Mesendoderm (in vitro differentiated cells): Measurements from ENCODE around the gene NHSL1.
A peak's percentile ranks its signal among the peaks of the same experiment; 100 is the strongest.

Source experiments
- DNase-seq: peaks from one replicate; pipeline ENCODE4 v3.0.0; 2013
- H2AK5ac ChIP-seq: 2 replicates; pipeline ENCODE4 v1.6.1; 2013; ENCODE audit warnings: low read length, inconsistent platforms
- H2BK120ac ChIP-seq: 2 replicates; pipeline ENCODE4 v1.6.1; 2013; ENCODE audit warnings: low read depth, mild to moderate bottlenecking, low read length, moderate library complexity, mixed read lengths
- H2BK15ac ChIP-seq: replicated peaks from 2 replicates; pipeline ENCODE4 v1.6.1; 2013; ENCODE audit warnings: low read depth, mild to moderate bottlenecking, moderate library complexity
- H2BK5ac ChIP-seq: 2 replicates; pipeline ENCODE4 v1.6.1; 2013; ENCODE audit warnings: low read length, inconsistent platforms
- H3K18ac ChIP-seq: 2 replicates; pipeline ENCODE4 v1.6.1; 2013; ENCODE audit warnings: mild to moderate bottlenecking, low read length, mixed read lengths
- H3K23ac ChIP-seq: one replicate; pipeline ENCODE4 v1.6.1; 2013; ENCODE audit warnings: low read length
- H3K27ac ChIP-seq: 2 replicates; pipeline ENCODE4 v1.5.1; 2013; ENCODE audit warnings: low read depth, mild to moderate bottlenecking, inconsistent platforms, low read length, moderate library complexity
- H3K27me3 ChIP-seq: 2 replicates; pipeline ENCODE4 v1.6.1; 2013; ENCODE audit warnings: low read length, control low read depth, mild to moderate bottlenecking, inconsistent platforms; ENCODE audit not compliant: insufficient read depth, poor library complexity
- H3K36me3 ChIP-seq: 2 replicates; pipeline ENCODE4 v1.6.1; 2013; ENCODE audit warnings: low read length, inconsistent platforms; ENCODE audit not compliant: control insufficient read depth, insufficient read depth
- H3K4ac ChIP-seq: one replicate; pipeline ENCODE4 v1.6.1; 2013; ENCODE audit warnings: low read depth, mild to moderate bottlenecking, low read length, moderate library complexity
- H3K4me1 ChIP-seq: 2 replicates; pipeline ENCODE4 v1.6.1; 2013; ENCODE audit warnings: low read depth, low read length, inconsistent platforms; ENCODE audit not compliant: control insufficient read depth
- H3K4me2 ChIP-seq: 2 replicates; pipeline ENCODE4 v1.6.1; 2013; ENCODE audit warnings: low read length
- H3K4me3 ChIP-seq: 2 replicates; pipeline ENCODE4 v1.5.1; 2013; ENCODE audit warnings: mild to moderate bottlenecking, low read length
- H3K56ac ChIP-seq: one replicate; pipeline ENCODE4 v1.6.1; 2013; ENCODE audit warnings: low read length
- H3K79me1 ChIP-seq: 2 replicates; pipeline ENCODE4 v1.6.1; 2013; ENCODE audit warnings: low read length, inconsistent platforms
- H3K79me2 ChIP-seq: 2 replicates; pipeline ENCODE4 v1.6.1; 2013; ENCODE audit warnings: mild to moderate bottlenecking, low read length; ENCODE audit not compliant: control insufficient read depth, insufficient read depth
- H3K9ac ChIP-seq: 2 replicates; pipeline ENCODE4 v1.6.1; 2013; ENCODE audit warnings: low read length, inconsistent platforms
- H4K5ac ChIP-seq: one replicate; pipeline ENCODE4 v1.6.1; 2013; ENCODE audit warnings: low read length
- H4K8ac ChIP-seq: one replicate; pipeline ENCODE4 v1.6.1; 2013; ENCODE audit warnings: low read depth, mild to moderate bottlenecking, control low read depth, low read length, moderate library complexity
- whole genome bisulfite sequencing: extraction: QIAGEN DNeasy Blood & Tissue Kit; methylation state at CpG from one replicate; pipeline ENCODE4 v1.1.7; 2013; ENCODE audit warnings: low lambda C conversion rate, missing lambda C conversion rate; ENCODE audit not compliant: insufficient coverage; ENCODE audit errors: extremely low coverage; 5-methylcytosine and 5-hydroxymethylcytosine counted together

The NHSL1 gene

DNA sequence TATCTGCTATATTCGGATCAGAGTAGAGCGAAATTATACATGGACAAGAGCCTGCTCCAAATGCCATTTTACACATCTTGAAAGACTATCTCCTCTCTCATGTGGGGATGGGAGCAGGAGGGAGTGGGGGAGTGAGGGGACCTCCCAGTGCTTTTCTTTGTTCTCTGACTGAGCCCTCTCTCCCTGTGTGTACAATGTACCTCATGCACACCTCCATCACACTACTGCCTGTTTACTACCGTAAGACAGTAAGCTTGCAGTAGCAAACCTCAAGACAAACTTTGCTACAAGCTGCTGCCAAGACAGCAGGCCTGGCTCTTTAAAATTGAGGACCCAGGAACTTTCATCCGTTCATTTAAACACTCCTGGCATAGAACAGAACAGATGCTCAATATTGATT is 7.2 kb downstream of the NHSL1 start:
- H2BK15ac ChIP-seq, result no peak overlapping the region
- H2AK5ac ChIP-seq, result no peak overlapping the region
- peaks cover 5% of the 10 kb centered on the region for H3K79me1 ChIP-seq
- H3K4me1 ChIP-seq, result peaks cover 3% of the 10 kb centered on the region
- peak overlapping the region; percentile 22 for H3K56ac ChIP-seq
- no peak overlapping the region for H4K5ac ChIP-seq
- H3K4me2 ChIP-seq, result no peak overlapping the region
- peaks cover 8% of the 10 kb centered on the region for H3K79me2 ChIP-seq
- no CpG with 5 or more reads among the region's 4 CpGs for WGBS
- H3K18ac ChIP-seq, result no peak overlapping the region
- no peak for DNase-seq
- H3K36me3 ChIP-seq, result no peaks in the 10 kb centered on the region
- H3K27me3 ChIP-seq, result no peaks in the 10 kb centered on the region
- H4K8ac ChIP-seq, result no peak overlapping the region
- no peak overlapping the region for H3K23ac ChIP-seq
- H2BK120ac ChIP-seq, result no peak overlapping the region
- no peak overlapping the region for H3K4ac ChIP-seq
- no peak overlapping the region for H3K27ac ChIP-seq
- H2BK5ac ChIP-seq, result no peak overlapping the region
- H3K9ac ChIP-seq, result no peak overlapping the region
- H3K4me3 ChIP-seq, result no peak overlapping the region

DNA sequence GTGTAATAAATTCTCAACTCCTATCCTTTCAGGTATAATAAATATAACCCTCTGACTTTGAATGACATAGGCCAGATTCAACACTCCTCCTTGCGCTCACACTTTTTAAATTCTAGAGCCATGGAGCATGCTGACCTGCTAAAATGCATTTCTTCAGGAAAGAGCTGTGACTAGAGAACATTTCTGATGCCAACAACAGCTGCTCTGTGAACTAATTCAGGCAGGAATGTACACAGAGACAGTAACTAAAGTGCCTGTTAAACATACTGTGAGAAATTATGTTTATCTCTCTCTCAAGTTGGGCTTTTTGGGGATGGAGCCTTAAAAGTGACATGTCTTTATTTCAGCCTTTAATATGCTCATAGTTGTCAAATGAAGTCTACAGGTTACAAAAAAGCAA is 8.3 kb downstream of the NHSL1 start:
- H2BK15ac ChIP-seq, result no peak overlapping the region
- H3K18ac ChIP-seq, result no peak overlapping the region
- H4K8ac ChIP-seq, result no peak overlapping the region
- no peak overlapping the region for H2BK120ac ChIP-seq
- no peak overlapping the region for H4K5ac ChIP-seq
- WGBS, result no CpG with 5 or more reads among the region's 1 CpG
- no peaks in the 10 kb centered on the region for H3K36me3 ChIP-seq
- no peaks in the 10 kb centered on the region for H3K27me3 ChIP-seq
- H2BK5ac ChIP-seq, result no peak overlapping the region
- DNase-seq, result no peak
- peaks cover 5% of the 10 kb centered on the region for H3K79me2 ChIP-seq
- no peak overlapping the region for H3K4me3 ChIP-seq
- H3K4me1 ChIP-seq, result peaks cover 8% of the 10 kb centered on the region
- no peak overlapping the region for H3K4me2 ChIP-seq
- no peak overlapping the region for H3K23ac ChIP-seq
- H3K4ac ChIP-seq, result no peak overlapping the region
- H3K79me1 ChIP-seq, result peaks cover 3% of the 10 kb centered on the region
- no peak overlapping the region for H3K9ac ChIP-seq
- no peak overlapping the region for H3K56ac ChIP-seq
- H3K27ac ChIP-seq, result no peak overlapping the region
- no peak overlapping the region for H2AK5ac ChIP-seq

DNA sequence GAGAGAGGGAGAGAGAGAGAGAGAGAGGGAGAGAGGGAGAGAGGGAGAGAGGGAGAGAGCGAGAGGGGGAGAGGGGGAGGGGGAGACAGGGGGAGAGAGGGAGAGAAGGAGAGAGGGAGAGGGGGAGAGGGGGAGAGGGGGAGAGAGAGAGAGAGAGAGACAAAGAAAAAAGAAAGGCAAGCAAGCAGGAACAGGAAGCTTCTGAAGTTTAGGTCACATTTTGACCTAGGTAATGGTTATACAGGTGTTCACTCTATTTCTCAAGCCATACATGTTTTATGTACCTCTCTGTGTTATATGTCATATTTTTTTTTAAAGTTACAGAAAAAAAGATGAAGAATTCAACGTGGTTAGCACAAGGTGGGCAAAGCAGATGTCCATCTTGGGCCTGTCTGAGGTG is 9.4 kb downstream of the NHSL1 start:
- no CpG with 5 or more reads among the region's 2 CpGs for WGBS

DNA sequence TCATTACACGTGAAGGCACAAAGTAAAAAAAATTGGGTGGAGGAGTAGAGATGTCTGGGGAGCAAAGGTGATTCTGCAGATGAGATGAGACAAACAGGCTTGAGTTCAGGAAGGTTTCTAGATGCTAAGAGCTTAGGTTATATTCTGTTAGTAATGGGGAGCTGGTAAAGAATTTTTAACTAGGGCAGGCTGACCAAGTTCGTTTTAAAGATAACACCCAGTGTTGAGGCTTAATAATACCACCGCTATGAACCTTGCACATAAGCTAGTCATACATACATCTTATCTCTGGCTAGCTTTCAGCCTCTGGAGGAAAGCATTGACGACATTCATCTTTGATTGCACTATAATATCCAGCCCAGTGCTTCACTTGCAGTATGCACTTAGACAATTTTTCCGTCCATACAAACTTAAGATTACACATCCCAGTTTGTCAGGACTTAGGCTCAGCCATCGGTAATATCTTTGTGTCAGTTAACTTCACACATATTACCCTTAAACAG is 12.1 kb downstream of the NHSL1 start:
- no peaks in the 10 kb centered on the region for H3K27me3 ChIP-seq
- H3K27ac ChIP-seq, result no peak overlapping the region
- no peak overlapping the region for H3K9ac ChIP-seq
- H3K18ac ChIP-seq, result no peak overlapping the region
- peaks cover 8% of the 10 kb centered on the region for H3K4me1 ChIP-seq
- H4K8ac ChIP-seq, result no peak overlapping the region
- H3K23ac ChIP-seq, result no peak overlapping the region
- no peak for DNase-seq
- no peaks in the 10 kb centered on the region for H3K36me3 ChIP-seq
- H3K4me2 ChIP-seq, result no peak overlapping the region
- no peak overlapping the region for H2AK5ac ChIP-seq
- no peak overlapping the region for H2BK120ac ChIP-seq
- no peak overlapping the region for H3K4me3 ChIP-seq
- H2BK5ac ChIP-seq, result no peak overlapping the region
- no peak overlapping the region for H4K5ac ChIP-seq
- no peak overlapping the region for H2BK15ac ChIP-seq
- H3K56ac ChIP-seq, result no peak overlapping the region
- WGBS, result no CpG with 5 or more reads among the region's 6 CpGs
- peaks cover 8% of the 10 kb centered on the region for H3K79me2 ChIP-seq
- peaks cover 2% of the 10 kb centered on the region for H3K79me1 ChIP-seq
- H3K4ac ChIP-seq, result peak overlapping the region; percentile 48

More for the DNA sequence above, 9.4 kb downstream of the NHSL1 start:
- no peak overlapping the region for H2BK120ac ChIP-seq
- H4K5ac ChIP-seq, result no peak overlapping the region
- no peak overlapping the region for H2BK5ac ChIP-seq
- H3K4ac ChIP-seq, result no peak overlapping the region
- H2BK15ac ChIP-seq, result no peak overlapping the region
- DNase-seq, result no peak
- H3K27me3 ChIP-seq, result no peaks in the 10 kb centered on the region
- H3K23ac ChIP-seq, result no peak overlapping the region
- no peak overlapping the region for H2AK5ac ChIP-seq
- no peak overlapping the region for H3K4me2 ChIP-seq
- H3K18ac ChIP-seq, result no peak overlapping the region
- no peak overlapping the region for H3K4me3 ChIP-seq
- no peak overlapping the region for H3K27ac ChIP-seq
- no peak overlapping the region for H3K9ac ChIP-seq
- peaks cover 3% of the 10 kb centered on the region for H3K79me1 ChIP-seq
- peaks cover 5% of the 10 kb centered on the region for H3K79me2 ChIP-seq
- no peaks in the 10 kb centered on the region for H3K36me3 ChIP-seq
- no peak overlapping the region for H4K8ac ChIP-seq
- H3K56ac ChIP-seq, result no peak overlapping the region
- H3K4me1 ChIP-seq, result peaks cover 10% of the 10 kb centered on the region

DNA sequence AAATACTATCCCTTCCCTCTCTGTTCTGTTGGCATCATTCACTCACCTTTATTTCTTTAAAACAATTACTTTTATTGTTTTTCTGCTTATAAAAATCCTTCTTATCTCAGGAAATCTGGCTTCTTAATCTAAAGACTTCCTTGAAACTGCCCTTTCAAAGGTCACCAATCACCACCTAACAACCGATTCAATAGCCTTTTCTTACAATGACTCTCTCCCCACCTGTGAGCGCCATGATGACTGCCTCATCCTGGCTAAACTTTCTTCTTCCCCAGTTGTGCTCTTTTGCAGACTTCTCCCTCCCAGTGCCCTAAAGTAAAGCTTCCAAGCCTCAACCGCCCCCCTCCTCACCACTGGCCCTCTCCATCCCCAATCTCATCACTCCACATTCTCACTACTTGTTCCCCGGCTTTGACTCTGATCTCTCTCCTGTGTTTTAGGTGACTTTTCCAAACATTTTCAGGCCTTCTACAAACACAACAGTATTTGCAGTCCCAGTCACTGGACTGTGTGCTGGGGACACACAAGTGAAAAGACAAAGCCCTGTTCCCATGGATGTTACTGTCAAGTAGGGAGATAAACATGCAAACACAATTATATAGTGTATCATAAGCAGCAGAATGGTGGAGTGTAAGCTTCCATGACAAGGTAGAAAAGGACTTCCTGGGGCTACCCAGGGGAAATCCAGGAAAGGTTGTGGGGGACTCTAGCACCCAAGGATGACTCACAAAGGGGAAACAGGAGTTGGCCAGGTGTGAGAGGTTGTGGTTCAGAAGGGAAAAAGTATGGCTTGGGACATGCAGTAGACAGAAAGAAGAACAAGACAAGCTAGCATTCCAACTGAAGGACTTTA is 12.8 kb downstream of the NHSL1 start:
- H3K27ac ChIP-seq, result peak overlapping the region; percentile 37
- H3K36me3 ChIP-seq, result no peaks in the 10 kb centered on the region
- H3K4ac ChIP-seq, result peak overlapping the region; percentile 48
- H3K4me3 ChIP-seq, result no peak overlapping the region
- H3K4me1 ChIP-seq, result peaks cover 7% of the 10 kb centered on the region
- peak; percentile 81 for DNase-seq
- no peak overlapping the region for H3K4me2 ChIP-seq
- no peak overlapping the region for H3K9ac ChIP-seq
- H4K5ac ChIP-seq, result no peak overlapping the region
- H2BK5ac ChIP-seq, result peak overlapping the region; percentile 6
- H2BK15ac ChIP-seq, result no peak overlapping the region
- H3K79me1 ChIP-seq, result no peaks in the 10 kb centered on the region
- H2AK5ac ChIP-seq, result peak overlapping the region; percentile 1
- H2BK120ac ChIP-seq, result no peak overlapping the region
- no peak overlapping the region for H3K23ac ChIP-seq
- WGBS, result no CpG with 5 or more reads among the region's 4 CpGs
- no peak overlapping the region for H4K8ac ChIP-seq
- peak overlapping the region; percentile 1 for H3K56ac ChIP-seq
- H3K27me3 ChIP-seq, result no peaks in the 10 kb centered on the region
- H3K79me2 ChIP-seq, result peaks cover 6% of the 10 kb centered on the region
- no peak overlapping the region for H3K18ac ChIP-seq
